Progenitor cell of endocrine pancreas (in vitro differentiated cells): ENCODE results near the gene PTPRM. TPM values are rescaled to one million over a fixed set of nuclear protein-coding genes. Genes with fewer than 3 reads are reported as not detected.

Experiments used
- DNase-seq: peaks from one replicate; pipeline ENCODE4 v3.0.0; 2021; ENCODE audit warnings: low spot score; ENCODE audit not compliant: unreplicated experiment
- H3K27ac Mint-ChIP-seq: 2 replicates; pipeline ENCODE4 v1.8.0; 2021; ENCODE audit warnings: mild to moderate bottlenecking, moderate library complexity, mixed read lengths
- H3K27me3 Mint-ChIP-seq: 2 replicates; pipeline ENCODE4 v1.8.0; 2021; ENCODE audit warnings: mixed read lengths
- H3K36me3 Mint-ChIP-seq: 2 replicates; pipeline ENCODE4 v1.8.0; 2022; ENCODE audit warnings: mixed read lengths; ENCODE audit not compliant: insufficient read depth
- H3K4me1 Mint-ChIP-seq: 2 replicates; pipeline ENCODE4 v1.8.0; 2021; ENCODE audit warnings: low read depth, mixed read lengths
- H3K4me3 Mint-ChIP-seq: 2 replicates; pipeline ENCODE4 v1.8.0; 2021; ENCODE audit warnings: low read depth, mild to moderate bottlenecking, moderate library complexity, mixed read lengths
- H3K9me3 Mint-ChIP-seq: 2 replicates; pipeline ENCODE4 v1.8.0; 2021; ENCODE audit warnings: low read depth, mixed read lengths
- total RNA-seq: library from RNA; stranded (reverse); gene quantifications from 2 replicates; pipeline ENCODE4 v1.2.1, GENCODE V29; 2021
- TF ChIP-seq, protein P1 (sequence below): fragments of 200-600 bp; sonication (generic); IDR thresholded peaks from one replicate; pipeline ENCODE4 v1.5.0; 2021; ENCODE audit warnings: antibody characterized with exemption, mild to moderate bottlenecking; ENCODE audit not compliant: unreplicated experiment

PTPRM gene
- total RNA-seq, 1 donor from 2014 or later = 23.2 TPM

DNA sequence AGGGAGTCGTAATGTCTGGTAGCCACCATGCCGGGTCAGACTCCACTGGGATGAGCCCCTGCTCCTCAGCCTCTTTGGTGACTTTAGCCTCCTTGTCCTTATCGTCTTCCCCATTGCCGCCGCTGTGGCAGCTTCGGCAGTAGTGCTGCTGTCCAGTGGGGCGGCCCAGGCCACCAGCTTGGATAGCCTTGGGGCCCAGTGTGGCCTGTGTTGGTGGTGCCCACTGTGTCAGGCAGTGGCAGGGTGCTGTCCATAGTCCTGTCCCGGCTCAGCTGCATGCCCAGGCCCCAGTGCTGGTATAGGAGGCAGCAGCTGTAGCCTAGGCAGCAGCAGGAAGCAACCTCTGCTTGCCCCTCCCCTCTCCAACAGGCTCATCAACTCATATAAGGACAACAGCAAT is 845.0 kb downstream of the PTPRM start:
- DNase-seq = no peak
- Mint-ChIP-seq H3K4me3 (no peak overlapping the region), H3K9me3 (peaks cover 24% of the 10 kb centered on the region), H3K36me3 (peaks cover 8% of the 10 kb centered on the region), H3K27me3 (peaks cover 17% of the 10 kb centered on the region), H3K4me1 (peaks cover 2% of the 10 kb centered on the region), H3K27ac (no peak overlapping the region)
- TF ChIP-seq, protein P1, sequence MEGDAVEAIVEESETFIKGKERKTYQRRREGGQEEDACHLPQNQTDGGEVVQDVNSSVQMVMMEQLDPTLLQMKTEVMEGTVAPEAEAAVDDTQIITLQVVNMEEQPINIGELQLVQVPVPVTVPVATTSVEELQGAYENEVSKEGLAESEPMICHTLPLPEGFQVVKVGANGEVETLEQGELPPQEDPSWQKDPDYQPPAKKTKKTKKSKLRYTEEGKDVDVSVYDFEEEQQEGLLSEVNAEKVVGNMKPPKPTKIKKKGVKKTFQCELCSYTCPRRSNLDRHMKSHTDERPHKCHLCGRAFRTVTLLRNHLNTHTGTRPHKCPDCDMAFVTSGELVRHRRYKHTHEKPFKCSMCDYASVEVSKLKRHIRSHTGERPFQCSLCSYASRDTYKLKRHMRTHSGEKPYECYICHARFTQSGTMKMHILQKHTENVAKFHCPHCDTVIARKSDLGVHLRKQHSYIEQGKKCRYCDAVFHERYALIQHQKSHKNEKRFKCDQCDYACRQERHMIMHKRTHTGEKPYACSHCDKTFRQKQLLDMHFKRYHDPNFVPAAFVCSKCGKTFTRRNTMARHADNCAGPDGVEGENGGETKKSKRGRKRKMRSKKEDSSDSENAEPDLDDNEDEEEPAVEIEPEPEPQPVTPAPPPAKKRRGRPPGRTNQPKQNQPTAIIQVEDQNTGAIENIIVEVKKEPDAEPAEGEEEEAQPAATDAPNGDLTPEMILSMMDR = no peak

DNA sequence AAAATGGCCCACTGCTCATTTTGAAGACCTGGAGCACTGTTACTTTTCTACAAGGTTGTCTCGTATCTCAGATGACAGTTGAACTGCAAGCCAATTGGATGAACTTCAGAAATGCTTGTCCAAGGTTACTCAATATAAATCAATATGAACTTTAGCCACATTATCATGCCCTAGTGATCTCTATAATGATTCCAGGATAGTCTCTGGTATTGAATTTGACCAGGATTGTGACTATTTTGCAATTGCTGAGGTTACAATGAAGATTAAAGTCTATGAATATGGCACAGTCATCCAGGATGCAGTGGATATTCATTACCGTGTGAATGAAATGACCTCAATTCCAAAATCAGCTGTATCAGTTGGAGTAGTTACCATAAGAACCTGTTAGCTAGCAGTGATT is 846.1 kb downstream of the PTPRM start:
- H3K9me3 Mint-ChIP-seq = peaks cover 24% of the 10 kb centered on the region
- no peak overlapping the region for H3K27ac Mint-ChIP-seq
- TF ChIP-seq, protein P1 = no peak
- no peak for DNase-seq
- peaks cover 17% of the 10 kb centered on the region for H3K27me3 Mint-ChIP-seq
- no peak overlapping the region for H3K4me3 Mint-ChIP-seq
- peaks cover 8% of the 10 kb centered on the region for H3K36me3 Mint-ChIP-seq
- peaks cover 2% of the 10 kb centered on the region for H3K4me1 Mint-ChIP-seq

- H3K36me3 Mint-ChIP-seq = peaks cover 6% of the 10 kb centered on the region
- no peak for DNase-seq
- no peak overlapping the region for H3K27ac Mint-ChIP-seq
- H3K4me3 Mint-ChIP-seq = no peak overlapping the region
- peaks cover 24% of the 10 kb centered on the region for H3K9me3 Mint-ChIP-seq
- TF ChIP-seq, protein P1 = no peak
- H3K4me1 Mint-ChIP-seq = peaks cover 2% of the 10 kb centered on the region
- peaks cover 17% of the 10 kb centered on the region for H3K27me3 Mint-ChIP-seq
These were observed 846.6 kb downstream of the PTPRM start for GRCh38 chr18:8413751-8414150.

- H3K4me1 Mint-ChIP-seq = no peaks in the 10 kb centered on the region
- no peaks in the 10 kb centered on the region for H3K36me3 Mint-ChIP-seq
- no peak overlapping the region for H3K4me3 Mint-ChIP-seq
- peaks cover 17% of the 10 kb centered on the region for H3K27me3 Mint-ChIP-seq
- H3K27ac Mint-ChIP-seq = no peak overlapping the region
- H3K9me3 Mint-ChIP-seq = peaks cover 10% of the 10 kb centered on the region
- DNase-seq = no peak
- TF ChIP-seq, protein P1 = no peak
These were observed 849.3 kb downstream of the PTPRM start for GRCh38 chr18:8416212-8417019.

- TF ChIP-seq, protein P1 = no peak
- no peaks in the 10 kb centered on the region for H3K4me1 Mint-ChIP-seq
- peaks cover 3% of the 10 kb centered on the region for H3K27me3 Mint-ChIP-seq
- H3K4me3 Mint-ChIP-seq = no peak overlapping the region
- DNase-seq = no peak
- H3K36me3 Mint-ChIP-seq = no peaks in the 10 kb centered on the region
- H3K27ac Mint-ChIP-seq = no peak overlapping the region
- H3K9me3 Mint-ChIP-seq = peaks cover 3% of the 10 kb centered on the region
These were observed 855.3 kb downstream of the PTPRM start for GRCh38 chr18:8422391-8422790.
